ENCODE measurements around the gene SCAMP1.

The SCAMP1 gene

DNA sequence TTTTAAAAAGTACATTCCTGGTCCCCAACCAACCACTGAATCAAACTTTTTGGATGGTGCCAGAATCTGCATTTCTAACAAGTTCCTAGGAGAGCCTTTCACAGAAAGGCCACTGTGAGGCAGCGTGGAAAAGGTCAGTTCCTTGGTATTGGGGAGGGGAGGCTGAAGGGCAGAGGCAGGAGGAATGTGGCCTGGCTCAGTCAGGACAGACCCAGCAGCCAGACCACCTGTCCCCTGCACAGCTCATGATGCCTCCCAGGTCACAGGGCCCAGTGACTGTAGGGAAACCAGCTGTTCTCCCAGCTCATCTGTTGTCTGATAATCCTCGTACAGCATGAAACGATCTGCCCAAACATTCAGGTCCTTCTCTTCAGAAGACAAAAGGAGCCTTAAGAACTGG is 155.3 kb downstream of the SCAMP1 start:
- DNase-seq = no peak

DNA sequence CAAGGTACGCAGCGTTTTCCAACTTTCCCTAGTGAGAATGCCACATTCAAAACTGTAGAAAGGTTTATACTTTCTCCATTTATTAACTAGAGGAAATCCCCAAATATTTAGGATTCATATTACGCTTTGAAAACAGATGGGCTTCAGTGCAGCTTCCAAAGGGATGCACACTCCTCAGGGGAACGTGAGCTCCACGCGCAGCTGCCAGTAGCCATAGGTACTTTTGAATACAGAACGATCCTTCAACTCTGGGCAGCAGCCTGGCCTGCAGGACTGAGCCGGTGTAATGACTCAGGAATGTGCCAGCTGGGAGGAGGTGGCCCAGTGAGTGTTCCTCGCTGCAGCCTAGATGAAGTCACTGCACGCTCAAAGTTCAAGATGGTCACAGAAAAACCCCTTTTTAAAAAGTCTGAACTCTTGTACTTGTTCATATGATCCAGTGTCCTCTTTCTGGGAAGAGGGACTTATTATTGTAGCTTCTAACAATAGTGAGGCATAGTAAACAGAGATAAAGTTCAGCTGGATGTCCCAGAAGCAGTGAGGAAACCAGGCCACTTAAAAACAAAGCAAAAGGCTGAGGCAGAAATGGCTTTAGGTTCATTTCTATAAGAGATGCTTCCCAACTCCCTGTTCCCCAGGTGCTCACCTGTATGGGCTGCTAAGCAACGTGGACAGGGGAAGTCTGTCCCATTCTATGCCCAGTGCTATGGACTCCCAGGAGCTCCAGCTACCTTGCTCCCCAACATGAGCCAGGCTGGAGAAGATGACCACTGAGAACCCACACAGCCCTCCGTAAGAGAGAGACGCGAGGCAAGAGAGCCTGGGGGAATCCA is 158.2 kb downstream of the SCAMP1 start:
- DNase-seq = peak; percentile 67

DNA sequence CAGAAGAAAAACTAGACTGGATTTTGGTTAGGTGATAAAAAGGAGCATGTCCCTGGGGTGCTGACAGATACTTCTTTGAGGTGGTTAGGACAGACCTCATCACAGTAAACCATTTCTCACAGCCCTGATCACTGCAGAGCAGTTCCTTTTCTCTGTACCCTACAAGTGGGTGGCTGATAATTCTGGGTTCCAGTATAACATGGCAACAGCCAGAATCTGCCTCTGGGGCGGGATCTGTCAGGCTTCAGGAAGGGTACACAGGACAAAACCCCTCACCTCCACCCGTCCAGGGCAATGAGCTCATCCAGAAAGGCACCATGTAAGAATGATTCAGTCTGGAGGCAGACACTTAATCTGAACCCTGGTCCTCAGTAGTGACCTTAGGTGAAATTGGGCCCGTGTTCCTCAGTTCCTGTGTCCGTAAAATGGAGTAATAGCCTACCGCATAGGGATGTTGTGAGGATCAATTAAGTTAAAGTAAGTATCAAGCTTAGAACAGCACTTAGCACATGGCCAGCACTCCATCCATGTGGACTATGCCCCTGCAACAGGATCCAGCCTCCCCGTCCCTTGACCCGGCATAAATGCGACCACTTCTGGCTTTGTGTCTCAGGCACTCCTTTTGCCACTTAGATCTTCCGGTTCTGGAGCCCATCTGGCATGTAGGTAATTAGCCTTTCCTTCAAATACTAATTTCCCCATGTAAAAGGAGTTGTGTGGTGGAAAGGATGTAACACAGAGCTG is 159.0 kb downstream of the SCAMP1 start:
- DNase-seq = no peak

DNA sequence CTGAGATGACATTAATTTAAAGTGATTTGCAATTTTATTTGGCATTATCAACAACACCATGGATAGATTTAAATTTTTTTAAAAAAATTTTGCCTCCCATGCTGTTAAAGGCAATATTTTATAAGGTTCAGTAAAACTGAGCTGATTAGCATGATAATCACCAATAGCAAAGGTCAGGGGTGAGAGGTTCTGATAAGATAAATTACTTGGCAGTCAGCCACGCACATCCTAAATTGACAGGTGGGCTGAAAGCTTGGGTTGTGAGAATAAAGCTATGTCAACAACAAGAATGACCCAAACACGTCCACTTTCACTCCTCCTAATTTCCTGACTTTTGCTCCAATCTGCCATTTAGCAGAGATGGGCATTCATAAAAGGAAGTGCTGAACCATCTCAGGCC is 161.0 kb downstream of the SCAMP1 start:
- DNase-seq = no peak

DNA sequence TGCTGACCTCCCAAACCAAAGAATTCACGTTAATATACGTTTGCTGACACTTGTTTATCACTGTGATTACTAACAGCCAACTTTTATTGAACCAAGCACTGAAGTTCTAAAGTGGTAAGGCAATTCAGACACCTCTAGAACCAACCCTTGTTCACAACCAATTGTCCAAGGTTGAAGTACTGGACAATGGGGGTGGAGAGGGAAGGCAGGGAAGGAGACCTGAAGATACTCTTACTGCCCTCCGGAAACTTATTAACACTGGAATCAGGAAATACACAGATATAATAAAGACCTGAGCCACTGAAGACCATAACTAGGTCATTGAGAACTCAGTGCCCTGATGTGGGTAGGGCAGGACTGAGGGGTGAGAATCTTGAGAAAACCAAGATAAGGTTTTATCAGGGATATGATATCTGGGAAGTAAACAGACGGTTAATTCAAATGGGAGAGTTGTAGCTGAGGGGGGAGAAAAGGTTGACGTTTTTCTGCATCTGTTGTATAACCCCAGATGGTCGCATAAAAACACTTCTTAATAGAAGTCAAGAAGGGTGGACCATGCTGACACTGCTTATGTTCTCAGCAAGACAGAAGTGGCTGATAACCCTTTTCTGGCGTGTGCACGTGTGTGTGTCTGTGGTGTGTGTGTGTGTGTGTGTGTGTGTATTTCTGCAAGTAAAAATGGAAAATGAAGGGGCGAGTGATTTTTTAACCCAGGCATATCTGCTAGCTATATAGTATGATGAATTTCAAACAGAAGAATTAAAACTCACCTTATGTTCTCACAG is 162.3 kb downstream of the SCAMP1 start:
- DNase-seq = no peak

DNA sequence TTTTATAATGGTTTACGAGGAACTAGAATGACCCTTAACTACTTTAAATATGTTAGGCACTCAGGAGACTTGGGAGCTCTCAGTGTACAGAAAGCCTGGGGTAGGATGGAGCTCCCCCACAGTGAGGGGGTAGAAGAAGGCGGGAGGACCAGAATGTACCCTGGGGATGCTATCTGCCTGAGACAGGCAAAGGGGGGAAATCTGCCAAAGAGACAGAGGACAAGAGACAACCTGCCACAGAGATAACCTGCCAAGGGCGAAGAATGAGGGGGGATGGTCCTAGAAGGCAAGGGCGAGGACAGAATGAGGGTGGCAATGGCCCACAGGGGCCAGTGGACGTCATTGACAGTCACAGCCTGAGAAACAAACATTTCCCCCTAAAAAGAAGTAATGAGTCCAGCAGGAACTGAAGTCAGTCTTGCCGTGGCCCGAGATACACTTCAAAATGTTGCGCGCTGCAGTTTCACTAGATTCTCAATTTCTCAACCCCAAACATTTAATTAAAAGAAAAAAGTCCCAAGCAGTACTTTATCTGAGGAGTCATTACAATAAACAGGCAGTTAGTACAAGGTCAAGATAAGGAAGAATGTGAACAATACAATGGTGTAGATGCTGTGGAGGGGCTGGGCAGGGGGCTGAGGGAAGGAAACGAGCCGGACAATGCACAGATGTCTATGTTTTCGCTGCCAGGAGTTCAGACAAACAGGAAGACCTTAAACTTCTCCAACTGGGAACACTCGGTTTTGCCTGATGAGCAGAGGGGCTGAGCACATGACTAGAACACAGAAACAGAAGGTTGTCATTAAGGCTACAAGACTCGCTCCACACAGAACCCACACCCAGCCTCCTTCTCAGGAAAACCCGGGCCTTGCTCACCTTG is 163.1 kb downstream of the SCAMP1 start:
- DNase-seq = no peak

DNA sequence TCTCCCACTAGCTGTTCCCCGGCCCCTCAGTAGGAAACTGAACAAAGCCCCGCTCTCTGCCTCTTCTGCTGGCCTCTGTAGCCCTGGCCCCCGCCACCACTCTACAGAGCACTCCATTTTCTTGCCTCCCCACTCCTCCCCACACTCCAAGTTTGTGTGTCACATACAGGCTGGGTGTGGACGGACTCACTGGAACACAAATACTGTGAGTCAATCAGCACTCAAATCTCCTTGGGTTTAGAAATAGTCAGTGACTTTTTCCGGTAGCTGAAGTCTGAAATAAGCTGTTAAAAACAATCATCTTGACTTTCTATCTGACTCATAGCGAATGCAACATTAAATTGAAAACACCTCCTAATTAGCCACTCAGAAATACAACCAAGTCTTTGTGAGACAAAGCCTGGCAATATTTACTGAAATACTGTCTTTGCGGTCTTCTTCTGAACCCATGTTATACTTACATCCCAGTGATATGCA is 165.7 kb downstream of the SCAMP1 start:
- no peak for DNase-seq

DNA sequence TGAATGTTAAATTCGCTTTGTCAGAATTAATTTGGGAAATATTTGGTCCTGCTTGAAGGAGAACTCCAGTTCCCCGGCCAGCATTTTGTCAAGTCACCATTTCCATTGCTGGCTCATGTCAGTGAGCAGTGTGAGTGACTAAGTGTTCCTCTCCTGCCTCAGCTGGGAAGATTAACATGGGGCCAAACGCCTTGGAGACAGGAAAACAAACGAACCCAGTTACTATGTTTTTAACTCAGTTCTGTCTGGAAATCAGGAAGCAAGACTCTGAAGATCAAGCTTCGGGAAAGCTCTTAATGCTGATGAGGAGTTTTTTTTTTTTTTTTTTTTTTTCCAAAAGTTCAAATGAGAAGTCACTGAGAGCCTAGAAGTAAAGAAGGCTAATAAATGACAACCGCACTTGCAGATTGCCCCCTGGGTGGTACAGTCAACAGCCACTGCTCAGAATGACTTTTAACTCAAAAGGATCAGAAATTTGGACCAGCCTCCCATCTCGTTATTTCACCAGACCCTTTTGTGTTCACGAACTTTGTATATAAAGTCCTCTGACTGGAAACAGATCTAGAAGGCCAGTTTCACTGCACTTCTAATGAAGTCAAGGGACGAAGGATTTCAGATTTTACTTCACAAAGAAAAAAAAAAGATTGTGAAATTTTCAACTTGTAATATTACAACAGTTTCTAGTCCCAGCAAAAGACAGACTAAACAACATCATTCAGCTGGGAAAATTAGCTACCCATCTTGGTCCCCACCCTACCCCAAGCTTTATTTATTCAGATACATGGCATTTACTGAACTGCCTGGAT is 166.8 kb downstream of the SCAMP1 start:
- peak; percentile 54 for DNase-seq

DNA sequence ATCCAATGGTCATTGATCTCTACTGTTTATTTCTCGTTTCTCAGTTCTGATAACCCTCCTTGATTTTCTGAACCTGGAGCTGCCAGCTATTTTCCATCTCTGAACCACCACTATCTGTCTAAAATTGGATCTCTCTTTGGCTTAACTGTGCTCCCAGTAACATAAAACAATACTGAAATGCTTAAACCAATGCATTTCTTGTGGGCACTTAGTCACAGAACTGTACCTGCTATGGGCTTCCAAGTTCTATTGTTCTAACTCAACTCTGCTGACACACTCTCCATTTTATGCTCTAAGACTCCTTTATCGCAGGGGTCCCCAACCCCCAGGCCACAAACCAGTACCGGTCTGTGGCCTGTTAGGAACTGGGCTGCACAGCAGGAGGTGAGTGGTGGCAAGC is 167.5 kb downstream of the SCAMP1 start:
- no peak for DNase-seq

All from eye (tissue), 1 donor.